H1 (cell line): ENCODE data around the gene NKAIN2.

ENCODE experiments used
- ASH2L ChIP-seq: fragments of 200-600, 300-600 bp; sonication (generic); IDR thresholded peaks from one replicate; pipeline ENCODE4 v1.7.1; 2017; ENCODE audit warnings: low read length
- RAD21 ChIP-seq, 2 experiments: IDR thresholded peaks in 1 of 2; conservative IDR thresholded peaks in 1 of 2; 2 replicates each; pipeline ENCODE4 v1.6.1; 2011; ENCODE audit warnings: low read depth in 2 of 2, low read length in 2 of 2, improper control_type of control experiment in 1 of 2, inconsistent platforms in 1 of 2, mild to moderate bottlenecking in 1 of 2, moderate library complexity in 1 of 2
- SIN3A ChIP-seq, 2 experiments: IDR thresholded peaks in 1 of 2; conservative IDR thresholded peaks in 1 of 2; 2 replicates each; pipeline ENCODE4 v1.6.1; 2011 to 2012; ENCODE audit warnings: low read length in 2 of 2, improper control_type of control experiment in 1 of 2, low read depth in 1 of 2, mild to moderate bottlenecking in 1 of 2
- TF ChIP-seq, protein P1 (sequence below), 3 experiments: IDR thresholded peaks; 1 replicate in 2 of 3; 2 replicates in 1 of 3; pipeline versions ENCODE4 v1.5.1 to v1.6.1; 2011; ENCODE audit warnings: low read length in 3 of 3, mild to moderate bottlenecking in 3 of 3, inconsistent platforms in 2 of 3, low read depth in 1 of 3, moderate library complexity in 1 of 3; ENCODE audit not compliant: insufficient read depth in 1 of 3; ENCODE audit errors: control extremely low read depth in 1 of 3
- TF ChIP-seq, protein P2 (sequence below): IDR thresholded peaks from 2 replicates; pipeline ENCODE4 v1.6.1; 2011; ENCODE audit warnings: low read depth, mild to moderate bottlenecking, low read length; ENCODE audit not compliant: insufficient read depth

DNA sequence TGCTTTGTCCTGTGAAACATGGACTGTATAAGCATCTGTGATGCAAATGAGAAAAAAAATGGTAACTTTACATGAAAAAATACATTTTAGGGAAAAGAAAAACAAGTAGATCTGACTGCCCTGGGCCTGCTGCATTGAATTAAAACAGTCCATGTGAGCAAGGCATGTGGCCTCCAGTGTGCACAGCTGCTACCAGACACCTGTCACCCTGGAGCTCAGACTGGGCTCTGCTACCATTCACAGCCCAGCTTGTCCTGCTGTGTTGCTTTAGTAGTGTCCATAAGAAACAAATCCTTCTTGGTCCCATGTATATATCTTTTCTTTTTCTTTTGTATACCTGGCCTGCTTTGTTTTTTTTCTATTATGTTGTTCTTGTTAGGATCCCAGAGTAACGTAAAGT is 315.9 kb downstream of the NKAIN2 start:
- TF ChIP-seq ASH2L (no peak), SIN3A (conservative IDR thresholded peaks at IDR 0.05 in 1 of 2, IDR thresholded peaks at IDR 0.05 in 1 of 2; ENCODE audit: low read depth in 1 of 2, low read length in 2 of 2) (no peak), RAD21 (IDR thresholded peaks at IDR 0.05 in 1 of 2, conservative IDR thresholded peaks at IDR 0.05 in 1 of 2; ENCODE audit: low read depth in 2 of 2, low read length in 2 of 2) (no peak)
- TF ChIP-seq, protein P1, sequence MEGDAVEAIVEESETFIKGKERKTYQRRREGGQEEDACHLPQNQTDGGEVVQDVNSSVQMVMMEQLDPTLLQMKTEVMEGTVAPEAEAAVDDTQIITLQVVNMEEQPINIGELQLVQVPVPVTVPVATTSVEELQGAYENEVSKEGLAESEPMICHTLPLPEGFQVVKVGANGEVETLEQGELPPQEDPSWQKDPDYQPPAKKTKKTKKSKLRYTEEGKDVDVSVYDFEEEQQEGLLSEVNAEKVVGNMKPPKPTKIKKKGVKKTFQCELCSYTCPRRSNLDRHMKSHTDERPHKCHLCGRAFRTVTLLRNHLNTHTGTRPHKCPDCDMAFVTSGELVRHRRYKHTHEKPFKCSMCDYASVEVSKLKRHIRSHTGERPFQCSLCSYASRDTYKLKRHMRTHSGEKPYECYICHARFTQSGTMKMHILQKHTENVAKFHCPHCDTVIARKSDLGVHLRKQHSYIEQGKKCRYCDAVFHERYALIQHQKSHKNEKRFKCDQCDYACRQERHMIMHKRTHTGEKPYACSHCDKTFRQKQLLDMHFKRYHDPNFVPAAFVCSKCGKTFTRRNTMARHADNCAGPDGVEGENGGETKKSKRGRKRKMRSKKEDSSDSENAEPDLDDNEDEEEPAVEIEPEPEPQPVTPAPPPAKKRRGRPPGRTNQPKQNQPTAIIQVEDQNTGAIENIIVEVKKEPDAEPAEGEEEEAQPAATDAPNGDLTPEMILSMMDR (IDR thresholded peaks at IDR 0.05; ENCODE audit: control extremely low read depth in 1 of 3, insufficient read depth in 1 of 3, low read depth in 1 of 3, low read length in 3 of 3) = no peak
- TF ChIP-seq, protein P2, sequence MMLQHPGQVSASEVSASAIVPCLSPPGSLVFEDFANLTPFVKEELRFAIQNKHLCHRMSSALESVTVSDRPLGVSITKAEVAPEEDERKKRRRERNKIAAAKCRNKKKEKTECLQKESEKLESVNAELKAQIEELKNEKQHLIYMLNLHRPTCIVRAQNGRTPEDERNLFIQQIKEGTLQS = no peak
